Neural crest cell (in vitro differentiated cells): ENCODE results near the gene PTPRF. TPM values are rescaled to one million over a fixed set of nuclear protein-coding genes. Genes with fewer than 3 reads are reported as not detected.
"Not testable (repeated sequence)": the region's sequence is repeated elsewhere in the genome, so short reads cannot be mapped to it uniquely, and the experiment has no call there.

Source experiments
- DNase-seq: peaks from one replicate; pipeline ENCODE4 v3.0.0; 2021; ENCODE audit warnings: low read depth, mixed read lengths, low spot score
- H3K27ac Mint-ChIP-seq: one replicate; pipeline ENCODE4 v1.8.0; 2021; ENCODE audit warnings: mild to moderate bottlenecking, mixed read lengths; ENCODE audit not compliant: unreplicated experiment
- H3K27me3 Mint-ChIP-seq: 2 replicates; pipeline ENCODE4 v1.8.0; 2021; ENCODE audit warnings: low read depth, mild to moderate bottlenecking, mixed read lengths
- H3K36me3 Mint-ChIP-seq: 2 replicates; pipeline ENCODE4 v1.8.0; 2021; ENCODE audit warnings: low read depth, mild to moderate bottlenecking, mixed read lengths
- H3K4me1 Mint-ChIP-seq: 2 replicates; pipeline ENCODE4 v1.8.0; 2021; ENCODE audit warnings: mixed read lengths
- H3K4me3 Mint-ChIP-seq: one replicate; pipeline ENCODE4 v1.8.0; 2021; ENCODE audit warnings: mild to moderate bottlenecking, mixed read lengths
- H3K9me3 Mint-ChIP-seq: 2 replicates; pipeline ENCODE4 v1.8.0; 2021; ENCODE audit warnings: mixed read lengths
- total RNA-seq: library from RNA; stranded (reverse); gene quantifications from 2 replicates; pipeline ENCODE4 v1.2.1, GENCODE V29; 2021
- TF ChIP-seq, protein P1 (sequence below): fragments of 200-600 bp; sonication (generic); conservative IDR thresholded peaks from 2 replicates; pipeline ENCODE4 v1.5.0; 2021; ENCODE audit warnings: antibody characterized with exemption, mild to moderate bottlenecking

The PTPRF gene
- total RNA-seq, 1 donor from 2014 or later, result 125 TPM

DNA sequence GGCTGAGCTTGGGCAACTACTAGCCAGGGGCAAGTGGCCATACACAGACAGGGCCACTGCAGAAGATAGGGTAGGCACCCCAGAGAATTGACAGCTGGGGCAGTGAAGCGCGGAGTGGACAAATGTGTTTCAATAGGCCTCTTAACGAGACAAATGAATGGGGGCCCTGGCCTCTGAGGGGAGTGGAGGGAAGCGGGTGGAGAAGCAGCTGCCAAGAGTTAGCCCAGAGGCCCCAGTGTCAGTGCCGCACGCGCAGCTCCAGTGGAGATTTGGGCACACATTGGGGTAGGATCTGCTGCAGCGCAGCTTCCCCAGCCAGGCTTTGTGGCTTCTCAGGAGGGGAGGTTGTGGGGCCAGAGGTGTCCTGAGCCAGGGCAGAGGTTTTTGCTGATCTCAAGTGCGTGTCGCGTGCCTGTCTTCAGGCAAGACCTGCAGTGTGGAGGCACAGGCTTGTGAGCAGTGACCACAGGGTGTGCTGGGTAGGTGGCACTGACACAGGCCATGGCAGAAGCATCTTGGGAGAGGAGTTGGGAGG lies 16.9 kb downstream of the PTPRF start:
- H3K36me3 Mint-ChIP-seq, result peaks cover 3% of the 10 kb centered on the region
- TF ChIP-seq, protein P1, sequence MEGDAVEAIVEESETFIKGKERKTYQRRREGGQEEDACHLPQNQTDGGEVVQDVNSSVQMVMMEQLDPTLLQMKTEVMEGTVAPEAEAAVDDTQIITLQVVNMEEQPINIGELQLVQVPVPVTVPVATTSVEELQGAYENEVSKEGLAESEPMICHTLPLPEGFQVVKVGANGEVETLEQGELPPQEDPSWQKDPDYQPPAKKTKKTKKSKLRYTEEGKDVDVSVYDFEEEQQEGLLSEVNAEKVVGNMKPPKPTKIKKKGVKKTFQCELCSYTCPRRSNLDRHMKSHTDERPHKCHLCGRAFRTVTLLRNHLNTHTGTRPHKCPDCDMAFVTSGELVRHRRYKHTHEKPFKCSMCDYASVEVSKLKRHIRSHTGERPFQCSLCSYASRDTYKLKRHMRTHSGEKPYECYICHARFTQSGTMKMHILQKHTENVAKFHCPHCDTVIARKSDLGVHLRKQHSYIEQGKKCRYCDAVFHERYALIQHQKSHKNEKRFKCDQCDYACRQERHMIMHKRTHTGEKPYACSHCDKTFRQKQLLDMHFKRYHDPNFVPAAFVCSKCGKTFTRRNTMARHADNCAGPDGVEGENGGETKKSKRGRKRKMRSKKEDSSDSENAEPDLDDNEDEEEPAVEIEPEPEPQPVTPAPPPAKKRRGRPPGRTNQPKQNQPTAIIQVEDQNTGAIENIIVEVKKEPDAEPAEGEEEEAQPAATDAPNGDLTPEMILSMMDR, result no peak
- peak overlapping the region; percentile 49 for H3K4me3 Mint-ChIP-seq
- peaks cover 60% of the 10 kb centered on the region for H3K4me1 Mint-ChIP-seq
- no peak for DNase-seq
- no peaks in the 10 kb centered on the region for H3K27me3 Mint-ChIP-seq
- peak overlapping the region; percentile 67 for H3K27ac Mint-ChIP-seq
- H3K9me3 Mint-ChIP-seq, result no peaks in the 10 kb centered on the region

DNA sequence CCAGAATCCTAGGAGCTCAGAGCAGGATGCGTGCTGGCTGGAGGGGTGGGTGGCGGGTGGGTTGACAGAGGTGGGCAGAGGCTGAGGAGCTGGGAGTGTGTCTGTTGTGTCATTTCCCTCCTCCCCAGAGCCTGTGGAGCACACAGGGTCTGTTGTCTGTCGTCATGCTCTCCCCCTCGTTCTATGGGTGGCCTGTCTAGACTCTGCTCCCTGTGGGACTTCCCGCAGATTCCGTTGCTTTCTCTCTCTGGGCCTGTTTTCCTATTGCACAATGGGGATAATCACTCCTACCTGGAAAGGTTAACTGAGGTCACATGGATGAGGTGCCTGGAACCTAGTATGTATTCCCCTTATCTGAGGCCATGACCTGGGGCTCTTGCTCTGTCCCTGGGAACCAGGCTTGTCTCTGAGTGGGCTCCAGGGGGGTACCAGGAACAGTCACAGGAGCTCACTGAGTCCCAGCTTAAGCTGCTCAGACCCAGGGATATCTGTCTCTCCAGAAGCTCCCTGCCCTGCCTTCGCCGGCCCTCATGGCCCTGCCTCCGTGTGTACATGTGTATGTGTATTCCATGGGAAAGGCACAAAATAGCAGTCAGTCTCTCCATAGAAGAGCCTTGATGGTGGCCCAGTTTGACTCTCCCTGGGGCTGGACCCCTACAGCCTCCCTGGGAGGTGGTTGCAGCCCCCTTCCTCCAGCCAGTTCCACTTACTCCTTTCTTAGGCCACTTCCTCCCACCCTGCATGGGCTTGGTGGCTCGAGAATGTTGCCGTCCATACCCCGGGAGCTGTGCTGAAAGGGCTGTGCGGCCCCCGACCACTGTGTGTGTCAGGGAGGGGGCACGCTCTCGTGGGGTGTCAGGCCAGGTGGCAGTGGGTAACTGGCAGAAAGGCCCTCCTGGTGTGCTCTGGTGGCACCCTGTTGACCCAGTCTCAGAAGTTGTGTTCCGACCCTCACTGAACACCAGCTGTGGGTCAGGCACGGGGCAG lies 17.9 kb downstream of the PTPRF start:
- Mint-ChIP-seq H3K4me3 (no peak overlapping the region), H3K4me1 (peaks cover 60% of the 10 kb centered on the region), H3K27me3 (no peaks in the 10 kb centered on the region), H3K36me3 (peaks cover 1% of the 10 kb centered on the region), H3K9me3 (no peaks in the 10 kb centered on the region), H3K27ac (no peak overlapping the region)
- TF ChIP-seq, protein P1, result no peak
- DNase-seq, result no peak

DNA sequence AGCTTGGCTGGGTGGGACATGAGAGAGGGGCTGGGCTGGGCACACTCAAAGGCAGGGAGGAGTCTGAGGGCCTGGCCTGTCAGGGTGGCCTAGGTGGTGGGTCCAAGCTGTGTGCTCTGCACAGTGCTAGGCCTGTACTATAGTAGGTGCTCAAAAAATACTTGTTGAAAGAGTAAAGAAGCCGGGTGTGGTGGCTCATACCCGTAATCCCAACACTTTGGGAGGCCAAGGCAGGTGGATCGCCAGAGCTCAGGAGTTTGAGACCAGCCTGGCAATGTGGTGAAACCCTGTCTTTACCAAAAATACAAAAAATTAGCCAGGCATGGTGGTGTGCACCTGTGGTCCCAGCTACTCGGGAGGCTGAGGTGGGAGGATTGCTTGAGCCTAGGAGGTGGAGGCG lies 18.7 kb downstream of the PTPRF start:
- H3K9me3 Mint-ChIP-seq, DNase-seq, H3K27ac Mint-ChIP-seq, H3K36me3 Mint-ChIP-seq, H3K4me3 Mint-ChIP-seq, H3K27me3 Mint-ChIP-seq: not testable (repeated sequence)
- peaks cover 61% of the 10 kb centered on the region for H3K4me1 Mint-ChIP-seq

DNA sequence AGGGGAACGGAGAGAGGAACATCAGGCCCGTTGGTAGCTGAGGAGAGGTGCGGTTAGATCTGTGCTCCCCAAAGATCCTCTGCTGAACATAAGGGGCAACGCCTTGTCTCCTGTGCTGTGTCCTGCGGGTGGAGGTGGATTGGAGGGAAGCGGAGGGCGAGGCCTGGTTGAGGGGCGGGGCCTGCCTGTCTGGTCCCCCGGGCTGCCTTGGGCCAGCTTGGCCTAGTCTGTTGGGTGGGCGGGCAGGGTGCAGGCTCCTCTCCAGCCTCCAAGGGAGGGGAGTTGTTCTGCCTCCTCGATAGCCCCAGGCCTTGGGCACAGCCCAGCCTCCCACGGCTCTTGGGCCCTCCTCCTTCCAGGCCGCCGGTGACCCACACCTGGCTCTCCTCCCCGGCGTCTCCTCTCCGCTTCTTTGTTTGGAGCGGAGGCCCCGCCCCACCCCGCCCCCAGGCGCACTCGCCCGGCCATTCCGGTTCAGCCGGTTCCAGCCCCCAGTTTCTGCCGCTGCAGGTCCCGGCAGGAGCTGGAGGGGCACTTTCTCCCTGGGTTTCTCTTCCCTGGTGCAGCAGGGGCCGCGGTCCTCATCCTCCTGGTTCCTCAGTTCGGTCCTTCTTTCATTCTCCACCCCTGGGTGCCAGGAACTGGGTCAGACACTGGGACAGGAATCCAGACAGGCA lies 19.4 kb downstream of the PTPRF start:
- no peak for DNase-seq
- TF ChIP-seq, protein P1, result no peak
- Mint-ChIP-seq H3K4me1 (peaks cover 57% of the 10 kb centered on the region), H3K4me3 (peak overlapping the region; percentile 41), H3K27ac (no peak overlapping the region), H3K27me3 (no peaks in the 10 kb centered on the region), H3K36me3 (peaks cover 4% of the 10 kb centered on the region), H3K9me3 (no peaks in the 10 kb centered on the region)

DNA sequence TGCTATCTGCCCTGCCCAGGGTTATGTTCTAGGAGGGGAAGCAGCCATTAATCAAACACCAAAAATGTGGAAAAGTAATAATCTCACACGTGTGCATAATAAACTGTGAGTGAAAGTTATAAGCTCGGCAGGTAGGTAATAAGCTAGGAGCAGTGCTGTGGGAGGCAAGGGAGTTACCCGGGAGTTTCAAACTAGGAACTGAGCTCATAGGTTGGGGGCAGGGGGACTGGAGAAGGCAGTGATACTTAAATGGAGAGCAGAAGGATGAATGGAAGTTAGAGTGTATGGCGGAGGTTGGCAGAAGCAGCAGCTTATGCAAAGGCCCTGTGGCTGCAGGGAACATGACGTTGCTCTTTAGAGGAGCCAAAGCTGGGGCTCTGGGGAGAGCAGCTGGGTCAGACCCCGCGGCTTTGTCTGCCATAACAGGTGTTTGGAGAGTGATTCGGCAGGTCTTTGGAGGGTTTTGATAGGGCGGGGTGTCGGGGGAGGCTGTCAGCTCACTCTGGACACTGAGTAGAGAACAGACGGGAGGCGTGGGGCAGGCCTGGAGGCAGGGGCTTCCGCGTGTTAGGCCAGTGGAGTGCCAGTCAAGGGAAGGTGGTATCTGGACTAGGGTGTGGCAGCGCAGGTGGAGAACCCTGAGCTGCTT lies 20.0 kb downstream of the PTPRF start:
- Mint-ChIP-seq H3K27ac (no peak overlapping the region), H3K4me3 (peak overlapping the region; percentile 41), H3K9me3 (no peaks in the 10 kb centered on the region), H3K36me3 (peaks cover 4% of the 10 kb centered on the region), H3K4me1 (peaks cover 50% of the 10 kb centered on the region), H3K27me3 (no peaks in the 10 kb centered on the region)
- DNase-seq, result no peak
- TF ChIP-seq, protein P1, result no peak
